GM21390 (cell line): ENCODE results near the gene LSP1.
"Not testable (repeated sequence)": the region's sequence is repeated elsewhere in the genome, so short reads cannot be mapped to it uniquely, and the experiment has no call there.

Experiments used
- ATAC-seq: cut with Tn5 transposase; IDR thresholded peaks from one replicate; pipeline ENCODE4 v1.9.1; 2021; ENCODE audit not compliant: unreplicated experiment

LSP1 gene

GRCh38 chr11:1852877-1853276, at the start of gene LSP1:
Gene LSP1 (plus strand): TSS chr11:1853084. CDS start chr11:1853145, 61 bp downstream.
- peak; percentile 44 for ATAC-seq

GRCh38 chr11:1803246-1803645, 49.6 kb upstream of the LSP1 start:
- no peak for ATAC-seq

- ATAC-seq: not testable (repeated sequence)
Observed at GRCh38 chr11:1803835-1804519, 48.9 kb upstream of the LSP1 start.

DNA sequence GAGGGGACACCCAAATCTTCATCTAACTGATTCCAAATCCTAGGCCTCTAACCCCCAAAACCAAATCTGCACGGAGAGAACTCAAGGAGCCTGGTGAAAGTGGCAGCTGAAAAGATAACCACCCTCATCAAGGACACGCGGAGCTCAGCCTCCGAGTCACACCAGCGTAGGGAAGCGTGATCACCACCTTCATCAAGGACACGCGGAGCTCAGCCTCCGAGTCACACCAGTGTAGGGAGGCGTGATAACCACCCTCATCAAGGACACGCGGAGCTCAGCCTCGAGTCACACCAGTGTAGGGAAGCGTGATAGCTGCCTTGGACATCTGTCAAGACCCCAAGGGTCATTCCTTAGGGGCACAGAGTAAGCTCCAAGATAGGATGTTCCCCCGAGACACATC, 47.4 kb upstream of the LSP1 start:
- no peak for ATAC-seq

DNA sequence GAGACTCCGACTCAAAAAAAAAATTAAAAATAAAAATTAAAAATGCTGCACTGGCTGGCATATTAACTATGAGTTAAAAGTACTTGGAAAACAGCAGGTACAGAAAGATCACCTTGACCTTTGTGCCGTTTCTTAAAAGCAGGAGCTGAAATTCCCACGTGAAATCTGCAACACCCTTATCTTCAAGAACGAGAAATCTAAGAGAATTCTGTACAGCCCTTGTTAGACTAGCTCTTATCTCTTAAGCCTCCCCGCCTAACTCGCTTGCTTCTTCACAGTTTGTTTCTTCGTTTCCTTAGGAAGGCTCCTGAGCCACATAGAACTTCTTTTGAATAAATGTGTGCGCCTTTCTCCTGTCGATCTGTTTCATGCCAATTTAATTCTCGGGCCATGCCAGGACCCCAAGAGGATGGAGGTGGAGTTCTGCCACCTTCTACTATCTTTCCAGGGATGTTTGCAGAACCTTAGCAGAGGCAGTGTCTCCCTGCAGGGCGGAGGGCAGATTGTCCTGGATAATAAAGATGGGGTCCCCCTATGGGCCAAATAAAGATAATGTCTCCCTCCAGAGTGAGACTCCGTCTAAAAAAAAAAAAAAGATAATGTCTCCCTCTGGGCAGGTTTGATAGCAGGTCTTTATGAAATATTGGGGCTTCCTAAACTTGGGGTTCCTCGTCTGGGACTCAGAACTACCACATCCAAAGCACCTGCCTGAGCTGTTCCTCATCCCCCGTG, 45.5 kb upstream of the LSP1 start:
- ATAC-seq: no peak

- ATAC-seq: no peak
Observed at GRCh38 chr11:1810761-1811160, 42.1 kb upstream of the LSP1 start.

DNA sequence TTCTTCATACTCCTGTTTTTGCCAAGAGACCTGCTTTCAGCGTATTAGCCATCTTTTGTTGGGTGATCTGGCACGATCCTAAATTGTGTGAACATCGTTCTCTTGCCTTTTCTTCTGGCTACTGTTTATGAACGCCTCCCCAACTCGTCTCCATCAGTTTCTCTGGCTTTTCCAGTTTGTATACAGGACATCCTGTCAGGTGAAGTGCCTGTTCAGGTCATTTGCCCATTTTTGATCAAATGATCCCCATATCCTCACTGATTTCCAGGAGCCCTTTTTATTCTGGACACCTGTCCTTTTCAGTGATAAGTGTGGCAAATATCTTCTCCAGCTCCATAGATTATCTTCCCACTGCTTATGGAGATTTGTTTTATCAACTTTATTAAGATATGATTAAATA, 40.6 kb upstream of the LSP1 start:
- ATAC-seq: no peak

- ATAC-seq: no peak
Observed at GRCh38 chr11:1812801-1813200, 40.1 kb upstream of the LSP1 start.

GRCh38 chr11:1813356-1813755, 39.5 kb upstream of the LSP1 start:
- ATAC-seq: not testable (repeated sequence)

DNA sequence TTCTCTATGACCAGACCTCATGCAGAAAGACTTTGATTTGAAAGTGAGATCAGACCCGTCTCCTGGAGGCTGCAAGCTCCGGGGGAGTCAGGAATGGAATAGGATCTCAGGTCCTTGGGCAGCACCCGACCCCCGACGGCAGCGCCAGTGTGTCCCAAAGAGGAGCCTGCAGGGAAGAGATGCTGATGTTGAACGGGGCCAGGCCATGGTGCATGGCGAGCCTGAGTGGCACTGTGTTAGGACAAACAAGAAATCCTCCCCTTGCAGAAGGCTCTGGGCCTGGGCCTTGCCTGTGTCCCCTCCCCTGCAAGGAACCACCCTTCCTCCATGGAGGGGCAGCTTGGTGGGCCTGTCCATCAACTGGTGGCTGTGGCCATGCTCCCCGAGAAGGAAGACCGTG, 38.2 kb upstream of the LSP1 start:
- ATAC-seq: no peak

DNA sequence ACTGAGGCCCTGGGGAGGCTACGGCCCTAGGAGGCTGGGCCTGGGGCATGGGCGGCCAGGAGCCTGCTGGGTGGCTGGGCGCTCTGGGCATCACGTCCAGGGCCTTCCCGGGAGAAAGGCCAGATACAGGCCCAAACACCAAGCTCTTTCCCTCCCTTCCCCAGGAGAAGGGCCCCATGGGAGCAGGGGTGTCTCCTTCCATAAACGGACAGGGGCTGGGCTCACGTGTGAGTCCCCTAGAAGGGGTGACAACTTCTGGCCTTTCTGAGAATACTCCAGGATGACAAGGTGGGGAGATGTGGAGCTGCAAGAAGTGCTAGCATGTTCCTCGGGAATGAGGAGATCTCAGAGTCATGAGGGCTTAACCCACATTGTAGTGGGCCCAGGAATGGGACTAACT, 37.6 kb upstream of the LSP1 start:
- no peak for ATAC-seq

DNA sequence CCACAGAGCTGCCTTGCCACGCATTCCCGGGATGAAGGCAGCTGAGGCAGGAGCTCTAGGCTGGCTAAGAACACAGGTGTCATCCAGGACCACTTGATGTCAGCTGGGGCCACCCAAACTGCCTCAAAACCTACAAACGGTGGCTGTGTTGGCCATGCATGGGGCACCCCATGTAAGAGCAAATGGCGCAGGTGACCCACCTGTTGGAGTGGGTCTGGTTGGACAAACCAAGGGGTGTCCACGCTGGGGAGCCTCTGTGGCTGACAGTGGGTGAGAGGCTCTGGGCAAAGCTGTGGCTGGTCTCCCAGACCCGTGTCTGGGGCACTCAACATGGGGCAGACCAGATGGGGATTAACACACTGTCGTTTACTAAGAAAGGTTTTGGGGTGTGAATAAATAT, 37.1 kb upstream of the LSP1 start:
- ATAC-seq: no peak

DNA sequence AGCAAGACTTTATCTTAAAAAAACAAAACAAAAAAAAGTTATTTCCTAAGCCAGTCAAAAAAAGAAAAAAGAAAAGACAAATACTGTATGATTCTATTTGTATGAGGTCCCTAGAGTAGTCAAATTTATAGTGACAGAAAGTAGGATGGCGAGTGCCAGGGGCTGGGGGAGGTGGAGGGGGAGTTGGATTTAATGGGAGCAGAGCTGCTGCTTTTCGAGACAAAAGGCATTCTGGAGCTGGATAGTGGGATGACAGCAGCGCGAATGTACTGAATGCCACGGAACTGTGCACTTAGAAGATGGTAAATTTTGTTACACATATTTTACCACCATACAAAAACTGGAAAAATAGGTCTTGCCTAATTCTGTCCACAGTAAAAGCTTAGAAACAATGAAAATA, 35.9 kb upstream of the LSP1 start:
- ATAC-seq: no peak

DNA sequence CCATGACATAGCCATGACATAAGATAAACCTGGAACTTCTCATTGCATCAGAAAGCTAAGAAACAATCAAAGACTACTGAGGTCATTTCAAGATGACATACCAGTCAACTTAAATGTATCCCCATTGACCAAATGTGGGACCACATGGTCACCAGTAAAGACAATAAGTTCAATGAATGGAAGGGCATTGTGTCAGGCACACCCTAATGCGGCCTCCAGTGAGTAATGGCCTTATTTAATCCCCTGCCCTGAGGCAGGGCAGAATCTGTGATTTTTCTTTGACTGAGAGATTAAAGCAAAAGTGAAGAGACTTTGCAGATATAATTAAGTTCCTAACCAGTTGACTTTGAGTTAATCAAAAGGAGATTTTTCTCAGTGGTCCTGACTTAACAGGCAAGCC, 35.4 kb upstream of the LSP1 start:
- ATAC-seq: no peak

GRCh38 chr11:1819074-1819473, 33.8 kb upstream of the LSP1 start:
- ATAC-seq: no peak

GRCh38 chr11:1820463-1821325, 32.2 kb upstream of the LSP1 start:
- no peak for ATAC-seq

DNA sequence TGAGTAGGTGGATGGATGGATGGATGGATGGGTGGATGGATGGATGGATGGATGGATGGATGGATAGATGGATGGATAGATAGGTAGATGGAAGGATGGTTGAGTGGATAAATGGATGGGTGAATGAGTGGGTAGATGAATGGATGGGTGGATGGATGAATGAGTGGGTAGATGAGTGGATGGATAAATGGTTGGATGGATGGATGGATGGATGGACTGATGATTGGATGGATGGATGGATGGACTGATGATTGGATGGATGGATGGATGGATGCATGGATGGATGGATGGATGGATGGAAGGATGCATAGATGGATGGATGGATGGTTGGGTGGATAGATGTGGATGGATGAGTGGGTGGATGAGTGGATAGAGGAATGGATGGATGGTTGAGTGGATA, 31.3 kb upstream of the LSP1 start:
- ATAC-seq: no peak

- no peak for ATAC-seq
Observed at GRCh38 chr11:1822648-1823375, 30.1 kb upstream of the LSP1 start.

- ATAC-seq: no peak
Observed at GRCh38 chr11:1823376-1824220, 29.3 kb upstream of the LSP1 start.
